Activated naive CD8-positive, alpha-beta T cell treated with anti-CD3 and anti-CD28 coated beads, Interleukin-2, amount 50 U/mL, for 16 hours (primary cell): ENCODE measurements around the gene CD55.

Source experiments
- DNase-seq: peaks from one replicate; pipeline ENCODE4 v3.0.0-alpha.2; 2020; ENCODE audit warnings: low read depth, low spot score

Gene CD55

GRCh38 chr1:207329469-207329868, 8.0 kb downstream of the CD55 start:
- DNase-seq: no peak

- no peak for DNase-seq
Measured at GRCh38 chr1:207330011-207330710, 8.7 kb downstream of the CD55 start.

- no peak for DNase-seq
Measured at GRCh38 chr1:207331354-207332313, 10.2 kb downstream of the CD55 start.

- no peak for DNase-seq
Measured at GRCh38 chr1:207333009-207333600, 11.6 kb downstream of the CD55 start.

GRCh38 chr1:207333620-207334019, 12.1 kb downstream of the CD55 start:
- no peak for DNase-seq

- no peak for DNase-seq
Measured at GRCh38 chr1:207334337-207334736, 12.9 kb downstream of the CD55 start.

GRCh38 chr1:207335138-207335537, 13.7 kb downstream of the CD55 start:
- no peak for DNase-seq

- no peak for DNase-seq
Measured at GRCh38 chr1:207335695-207336363, 14.4 kb downstream of the CD55 start.

- DNase-seq: peak; percentile 44
Measured at GRCh38 chr1:207336559-207337467, 15.3 kb downstream of the CD55 start.

GRCh38 chr1:207342332-207342731, 20.9 kb downstream of the CD55 start:
- no peak for DNase-seq

GRCh38 chr1:207343675-207344074, 22.2 kb downstream of the CD55 start:
- DNase-seq: no peak

GRCh38 chr1:207344221-207344620, 22.7 kb downstream of the CD55 start:
- no peak for DNase-seq

- no peak for DNase-seq
Measured at GRCh38 chr1:207345644-207346477, 24.4 kb downstream of the CD55 start.

- DNase-seq: no peak
Measured at GRCh38 chr1:207346513-207346912, 25.0 kb downstream of the CD55 start.

GRCh38 chr1:207349979-207350378, 28.5 kb downstream of the CD55 start:
- no peak for DNase-seq

GRCh38 chr1:207352554-207352953, 31.1 kb downstream of the CD55 start:
- no peak for DNase-seq

GRCh38 chr1:207355060-207355459, 33.6 kb downstream of the CD55 start:
- no peak for DNase-seq

GRCh38 chr1:207355513-207356295, 34.2 kb downstream of the CD55 start:
- no peak for DNase-seq

GRCh38 chr1:207361029-207361428, 39.6 kb downstream of the CD55 start:
- DNase-seq: no peak
